HepG2 (cell line): ENCODE data around the gene YTHDF1. TPM values are rescaled to one million over a fixed set of nuclear protein-coding genes. Genes with fewer than 3 reads are reported as not detected.
A peak's percentile ranks its signal among the peaks of the same experiment; 100 is the strongest.

Experiments
- AKAP8 ChIP-seq: sonication (generic); formaldehyde crosslinking; IDR thresholded peaks from 2 replicates; pipeline ENCODE4 v1.5.1; 2020; ENCODE audit warnings: mild to moderate bottlenecking, missing genetic modification reagents
- CC2D1A ChIP-seq: sonication (generic); formaldehyde crosslinking; IDR thresholded peaks from 2 replicates; pipeline ENCODE4 v1.8.1; 2023; ENCODE audit warnings: mild to moderate bottlenecking, missing genetic modification reagents
- EED ChIP-seq: sonication (generic); formaldehyde crosslinking; IDR thresholded peaks from 2 replicates; pipeline ENCODE4 v1.5.0; 2020; ENCODE audit warnings: mild to moderate bottlenecking, missing genetic modification reagents
- GABPB1 ChIP-seq: IDR thresholded peaks from 2 replicates; pipeline ENCODE4 v1.6.1; 2016; ENCODE audit warnings: mild to moderate bottlenecking, missing genetic modification reagents, moderate library complexity, missing compliant biosample characterization
- GLMP ChIP-seq: sonication (generic); formaldehyde crosslinking; IDR thresholded peaks from 2 replicates; pipeline ENCODE4 v1.9.0; 2021; ENCODE audit warnings: missing genetic modification reagents, mild to moderate bottlenecking, borderline replicate concordance
- HIC2 ChIP-seq: sonication (generic); formaldehyde crosslinking; IDR thresholded peaks from 2 replicates; pipeline ENCODE4 v1.9.0; 2022; ENCODE audit warnings: low read depth, missing genetic modification reagents
- JUND ChIP-seq: sonication (generic); formaldehyde crosslinking; IDR thresholded peaks from 2 replicates; pipeline ENCODE4 v1.8.0; 2022; ENCODE audit warnings: mild to moderate bottlenecking, missing genetic modification reagents
- KLF9 ChIP-seq: IDR thresholded peaks from 2 replicates; pipeline ENCODE4 v1.6.1; 2016; ENCODE audit warnings: low read depth
- LBX2 ChIP-seq: sonication (generic); formaldehyde crosslinking; IDR thresholded peaks from 2 replicates; pipeline ENCODE4 v1.5.0; 2020; ENCODE audit warnings: missing genetic modification reagents, mild to moderate bottlenecking, borderline replicate concordance
- RAD51 ChIP-seq: fragments of 450-650 bp; IDR thresholded peaks from 2 replicates; pipeline ENCODE4 v1.6.1; 2016; ENCODE audit warnings: borderline replicate concordance
- RARA ChIP-seq: IDR thresholded peaks from 2 replicates; pipeline ENCODE4 v1.6.1; 2016; ENCODE audit warnings: missing genetic modification reagents, missing compliant biosample characterization
- RORA ChIP-seq: sonication (generic); formaldehyde crosslinking; IDR thresholded peaks from 2 replicates; pipeline ENCODE4 v1.5.0; 2020; ENCODE audit warnings: mild to moderate bottlenecking, missing genetic modification reagents, moderate library complexity
- SALL1 ChIP-seq: sonication (generic); formaldehyde crosslinking; IDR thresholded peaks from 2 replicates; pipeline ENCODE4 v1.8.0; 2022; ENCODE audit warnings: mild to moderate bottlenecking, missing genetic modification reagents
- SMYD3 ChIP-seq: sonication (generic); formaldehyde crosslinking; IDR thresholded peaks from 2 replicates; pipeline ENCODE4 v1.8.1; 2023; ENCODE audit warnings: mild to moderate bottlenecking, missing genetic modification reagents
- SP1 ChIP-seq, 2 experiments: fragments of 450-650 bp in 1 of 2; sonication (generic) in 1 of 2; formaldehyde crosslinking in 1 of 2; IDR thresholded peaks; 2 replicates each; pipeline versions ENCODE4 v1.4.0 to v1.6.1; 2016 to 2020; ENCODE audit warnings: missing genetic modification reagents in 1 of 2
- TOPORS ChIP-seq: sonication (generic); formaldehyde crosslinking; IDR thresholded peaks from 2 replicates; pipeline ENCODE4 v1.8.0; 2023; ENCODE audit warnings: mild to moderate bottlenecking, missing genetic modification reagents
- ZBTB44 ChIP-seq: sonication (generic); formaldehyde crosslinking; IDR thresholded peaks from 2 replicates; pipeline ENCODE4 v1.4.0; 2020; ENCODE audit warnings: missing genetic modification reagents
- ZNF143 ChIP-seq: sonication (generic); formaldehyde crosslinking; IDR thresholded peaks from 2 replicates; pipeline ENCODE4 v1.4.0; 2020; ENCODE audit warnings: missing genetic modification reagents
- ZNF20 ChIP-seq: sonication (generic); formaldehyde crosslinking; IDR thresholded peaks from 2 replicates; pipeline ENCODE4 v1.4.0; 2020; ENCODE audit warnings: mild to moderate bottlenecking, moderate library complexity, missing genetic modification reagents
- ZNF230 ChIP-seq: sonication (generic); formaldehyde crosslinking; IDR thresholded peaks from 2 replicates; pipeline ENCODE4 v1.4.0; 2020; ENCODE audit warnings: mild to moderate bottlenecking, missing genetic modification reagents
- ZNF264 ChIP-seq: sonication (generic); formaldehyde crosslinking; IDR thresholded peaks from 2 replicates; pipeline ENCODE4 v1.4.0; 2020; ENCODE audit warnings: missing genetic modification reagents
- ZNF280D ChIP-seq: sonication (generic); formaldehyde crosslinking; IDR thresholded peaks from 2 replicates; pipeline ENCODE4 v1.5.1; 2020; ENCODE audit warnings: mild to moderate bottlenecking, missing genetic modification reagents
- ZNF572 ChIP-seq: sonication (generic); formaldehyde crosslinking; IDR thresholded peaks from 2 replicates; pipeline ENCODE4 v1.5.1; 2020; ENCODE audit warnings: mild to moderate bottlenecking, missing genetic modification reagents
- ZNF660 ChIP-seq: sonication (generic); formaldehyde crosslinking; IDR thresholded peaks from 2 replicates; pipeline ENCODE4 v1.5.1; 2020; ENCODE audit warnings: mild to moderate bottlenecking, low read depth, missing genetic modification reagents, borderline replicate concordance
- ZNF768 ChIP-seq: sonication (generic); formaldehyde crosslinking; IDR thresholded peaks from 2 replicates; pipeline ENCODE4 v1.4.0; 2020; ENCODE audit warnings: missing genetic modification reagents
- polyA plus RNA-seq, 8 experiments: library from polyadenylated mRNA; depleted of rRNA in 3 of 8; stranded (reverse) in 7 of 8; unstranded in 1 of 8; fragments of >200 nt; fragmentation: Illumina TruSeq in 4 of 8; extraction: Trizol in 4 of 8; gene quantifications; 2 replicates each; pipeline versions ENCODE4 v1.2.1 to v1.2.3, GENCODE V29; 2011 to 2016; ENCODE audit warnings: low read depth in 4 of 8, missing spikeins in 1 of 8, mixed read lengths in 1 of 8; ENCODE audit not compliant: insufficient read depth in 1 of 8
- total RNA-seq, 5 experiments: library from RNA; depleted of rRNA; stranded (reverse); fragments of >200 nt; fragmentation: Illumina TruSeq; extraction: Trizol; gene quantifications; 2 replicates each; pipeline ENCODE4 v1.2.3, GENCODE V29; 2016; ENCODE audit warnings: low read depth in 1 of 5

The YTHDF1 gene
- total and polyA plus RNA-seq, 2 of the 13 experiments (the other 11 are each of a cell fraction or from before 2014, with no cell fraction given), result 34.5 to 37.7 TPM

GRCh38 chr20:63230800-63231268 lies 14.9 kb upstream of the YTHDF1 start (continued):
- 0 out of 2 replicates have a peak, but pooled peaks have one; percentile 45 for TF ChIP-seq ZNF280D
- peak; percentile 57; the same call in 1 of the 2 replicates for TF ChIP-seq ZNF768
- no peak for TF ChIP-seq AKAP8 (CRISPR knock-in tag)
- peak; percentile 77; the same call in 1 of the 2 replicates for TF ChIP-seq ZNF572 (CRISPR knock-in tag)
- TF ChIP-seq CC2D1A (CRISPR knock-in tag), result 0 out of 2 replicates have a peak, but pooled peaks have one; percentile 96
- TF ChIP-seq ZNF20, result no peak
- TF ChIP-seq JUND (CRISPR knock-in tag), result no peak
- no peak for TF ChIP-seq ZBTB44
- no peak for TF ChIP-seq GLMP (CRISPR knock-in tag)
- no peak for TF ChIP-seq SP1 (IDR thresholded peaks at IDR 0.05)
- TF ChIP-seq SP1 (CRISPR knock-in tag; IDR thresholded peaks at IDR 0.05), result peak; percentile 55
- TF ChIP-seq RAD51, result no peak
- TF ChIP-seq SMYD3, result no peak
- TF ChIP-seq RARA (CRISPR knock-in tag), result no peak
- TF ChIP-seq ZNF230 (CRISPR knock-in tag), result no peak
- TF ChIP-seq ZNF660 (CRISPR knock-in tag), result no peak
- no peak for TF ChIP-seq ZNF143 (CRISPR knock-in tag)
- peak; percentile 92 for TF ChIP-seq EED (CRISPR knock-in tag)
- no peak for TF ChIP-seq TOPORS (CRISPR knock-in tag)
- no peak for TF ChIP-seq HIC2 (CRISPR knock-in tag)
- TF ChIP-seq RORA (CRISPR knock-in tag), result no peak
- TF ChIP-seq GABPB1, result peak; percentile 43
- TF ChIP-seq LBX2 (CRISPR knock-in tag), result no peak
- TF ChIP-seq SALL1 (CRISPR knock-in tag), result peak; percentile 70
- no peak for TF ChIP-seq ZNF264 (CRISPR knock-in tag)
- TF ChIP-seq KLF9 (CRISPR knock-in tag), result no peak
